ENCODE measurements around the gene DNAI2. TPM values are rescaled to one million over a fixed set of nuclear protein-coding genes. Genes with fewer than 3 reads are reported as not detected.

DNAI2 gene
- total RNA-seq, 4 donors from 2014 or later: 2.1 TPM; not detected in 3

- no peaks in the 10 kb centered on the region for H3K36me3 ChIP-seq
- DNase-seq: no peak
- no peak overlapping the region for H3K27ac ChIP-seq
- no peak overlapping the region for H3K4me3 ChIP-seq
- peaks cover 0 to 9% of the 10 kb centered on the region in 2 donors for H3K4me1 ChIP-seq
- H3K27me3 ChIP-seq: peaks cover 0 to 17% of the 10 kb centered on the region in 2 donors
- H3K9me3 ChIP-seq: no peaks in the 10 kb centered on the region
- no peak for TF ChIP-seq CTCF (IDR thresholded peaks at IDR 0.05)
- no peak for TF ChIP-seq POLR2A (IDR thresholded peaks at IDR 0.05)
- intact Hi-C loops (cut with DNase I; ENCODE audit: low total_unique reads): no loop called here
Observed at GRCh38 chr17:74356646-74357465, 82.8 kb downstream of the DNAI2 start.

DNA sequence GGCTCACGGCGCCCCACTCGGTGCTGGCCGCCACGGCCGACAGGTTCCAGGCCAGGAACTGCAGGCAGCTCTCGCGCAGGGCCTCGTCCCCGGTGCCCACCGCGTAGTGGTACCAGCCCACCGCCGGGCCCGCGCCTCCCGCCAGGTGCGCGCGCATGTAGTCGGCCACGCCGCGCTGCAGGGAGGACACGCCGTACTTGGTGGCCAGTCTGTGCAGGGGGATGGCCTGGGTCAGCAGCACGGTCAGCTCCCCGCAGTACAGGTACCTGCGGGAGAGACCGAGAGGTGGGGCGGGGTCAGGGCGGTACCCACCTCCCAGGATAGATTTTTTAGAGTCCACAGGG lies 83.4 kb downstream of the DNAI2 start:
- intact Hi-C loops (cut with DNase I; ENCODE audit: low total_unique reads): no loop called here
- H3K4me1 ChIP-seq: peaks cover 0 to 9% of the 10 kb centered on the region in 2 donors
- H3K4me3 ChIP-seq: no peak overlapping the region
- H3K36me3 ChIP-seq: no peaks in the 10 kb centered on the region
- peaks cover 0 to 17% of the 10 kb centered on the region in 2 donors for H3K27me3 ChIP-seq
- DNase-seq: no peak
- no peak overlapping the region for H3K27ac ChIP-seq
- TF ChIP-seq CTCF (IDR thresholded peaks at IDR 0.05): no peak
- TF ChIP-seq POLR2A (IDR thresholded peaks at IDR 0.05): no peak
- no peaks in the 10 kb centered on the region for H3K9me3 ChIP-seq

DNA sequence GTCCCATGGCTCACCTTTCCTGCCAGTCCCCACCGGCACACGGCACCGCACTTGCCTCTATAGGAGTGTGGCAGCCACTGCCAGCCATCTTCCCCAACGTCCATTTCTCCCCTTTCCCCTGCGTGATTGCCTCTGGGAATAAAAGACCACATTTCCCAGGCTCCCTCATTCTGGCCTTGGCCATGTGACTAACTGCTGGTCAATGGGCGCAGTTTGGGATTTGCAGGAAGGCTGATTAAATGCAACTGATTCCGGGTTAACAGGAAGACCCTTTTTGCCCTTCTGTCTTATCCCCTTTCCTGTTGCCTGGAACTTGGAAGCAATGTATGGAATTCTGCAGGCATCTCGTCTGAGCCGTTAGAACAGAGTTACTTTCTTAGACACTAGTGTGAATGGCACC lies 84.7 kb downstream of the DNAI2 start:
- Histone ChIP-seq H3K4me3 (no peak overlapping the region), H3K4me1 (peaks cover 0 to 9% of the 10 kb centered on the region in 2 donors), H3K27ac (no peak overlapping the region), H3K36me3 (no peaks in the 10 kb centered on the region), H3K27me3 (peaks cover 0 to 17% of the 10 kb centered on the region in 2 donors), H3K9me3 (no peaks in the 10 kb centered on the region)
- no peak for DNase-seq
- intact Hi-C loops (cut with DNase I; ENCODE audit: low total_unique reads): no loop called here
- TF ChIP-seq CTCF (IDR thresholded peaks at IDR 0.05) (no peak), POLR2A (IDR thresholded peaks at IDR 0.05) (no peak)

GRCh38 chr17:74359916-74360315 lies 85.9 kb downstream of the DNAI2 start:
- H3K9me3 ChIP-seq: no peaks in the 10 kb centered on the region
- H3K27me3 ChIP-seq: peaks cover 0 to 17% of the 10 kb centered on the region in 2 donors
- H3K4me3 ChIP-seq: no peak overlapping the region
- peaks cover 0 to 9% of the 10 kb centered on the region in 2 donors for H3K4me1 ChIP-seq
- DNase-seq: no peak
- no peak overlapping the region for H3K27ac ChIP-seq
- TF ChIP-seq POLR2A (IDR thresholded peaks at IDR 0.05) (no peak), CTCF (IDR thresholded peaks at IDR 0.05) (no peak)
- intact Hi-C loops (cut with DNase I; ENCODE audit: low total_unique reads): no loop called here
- no peaks in the 10 kb centered on the region for H3K36me3 ChIP-seq

GRCh38 chr17:74360899-74361229 lies 86.8 kb downstream of the DNAI2 start:
- H3K36me3 ChIP-seq: no peaks in the 10 kb centered on the region
- H3K4me3 ChIP-seq: no peak overlapping the region
- H3K27ac ChIP-seq: no peak overlapping the region
- H3K9me3 ChIP-seq: no peaks in the 10 kb centered on the region
- TF ChIP-seq POLR2A (IDR thresholded peaks at IDR 0.05): no peak
- no peak for TF ChIP-seq CTCF (IDR thresholded peaks at IDR 0.05)
- intact Hi-C loops (cut with DNase I; ENCODE audit: low total_unique reads): no loop called here
- peaks cover 0 to 17% of the 10 kb centered on the region in 2 donors for H3K27me3 ChIP-seq
- peaks cover 0 to 9% of the 10 kb centered on the region in 2 donors for H3K4me1 ChIP-seq
- no peak for DNase-seq

Measured in uterus (tissue), 4 donors.